Stimulated activated CD8-positive, alpha-beta memory T cell treated with anti-CD3 and anti-CD28 coated beads, Interleukin-15, amount 100 ng/mL, for 24 hours (primary cell): Measurements from ENCODE around the gene MXD1.
"Not testable (repeated sequence)": the region's sequence is repeated elsewhere in the genome, so short reads cannot be mapped to it uniquely, and the experiment has no call there.

Experiments
- DNase-seq: peaks from one replicate; pipeline ENCODE4 v3.0.0-alpha.2; 2020; ENCODE audit warnings: low read depth

The MXD1 gene

DNA sequence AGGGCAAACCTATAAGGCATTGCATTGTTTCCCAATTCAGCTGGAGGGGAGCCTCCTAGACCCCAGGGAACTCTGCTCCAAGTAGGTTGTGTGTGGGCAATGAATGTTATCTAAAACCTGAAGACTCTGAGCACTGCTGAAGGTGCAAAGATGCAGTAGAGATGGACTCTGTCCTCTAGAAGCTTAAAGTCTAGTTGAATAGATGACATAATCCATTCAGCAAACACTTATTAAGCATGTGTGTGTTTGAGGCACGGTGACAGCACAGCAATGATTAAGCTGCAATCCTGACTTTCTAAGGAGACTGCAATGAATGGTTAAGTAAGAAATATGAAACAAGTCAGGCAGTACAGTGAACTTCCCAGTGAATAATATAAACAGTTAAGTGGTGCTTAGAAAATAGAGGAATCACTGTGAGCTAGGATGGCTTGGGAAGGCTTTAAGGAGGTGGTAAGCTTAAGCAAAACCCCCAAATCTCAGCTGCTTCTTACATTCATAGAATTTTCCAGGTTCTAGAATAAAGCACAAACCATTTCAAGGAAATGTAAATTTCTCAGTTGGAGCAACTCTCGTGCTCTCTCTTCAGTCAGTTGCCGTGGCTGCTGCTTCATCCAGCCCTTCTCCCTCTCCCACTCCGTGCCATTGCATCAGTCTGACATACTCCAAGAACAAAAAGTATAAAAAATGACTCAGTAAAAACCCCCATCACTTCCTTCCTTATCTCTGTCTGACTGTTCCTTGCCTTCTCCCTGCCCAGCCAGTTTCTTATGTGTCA, 19.1 kb downstream of the MXD1 start:
- no peak for DNase-seq

DNA sequence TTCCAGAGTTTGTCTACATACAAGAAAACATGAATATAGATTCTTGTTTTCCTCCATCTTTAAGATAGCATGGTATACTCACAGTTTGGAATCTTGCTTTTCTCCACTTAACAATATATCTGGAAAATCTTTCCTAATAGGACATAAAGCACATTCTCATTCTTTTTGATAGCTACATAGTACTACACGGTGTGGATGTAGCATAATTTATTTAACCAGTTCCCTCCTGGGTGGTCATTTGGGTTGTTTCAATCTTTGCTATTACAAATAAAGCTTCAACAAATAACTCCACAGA, 19.7 kb downstream of the MXD1 start:
- DNase-seq = no peak

- DNase-seq = no peak
Measured at GRCh38 chr2:69935011-69935410, 20.1 kb downstream of the MXD1 start.

DNA sequence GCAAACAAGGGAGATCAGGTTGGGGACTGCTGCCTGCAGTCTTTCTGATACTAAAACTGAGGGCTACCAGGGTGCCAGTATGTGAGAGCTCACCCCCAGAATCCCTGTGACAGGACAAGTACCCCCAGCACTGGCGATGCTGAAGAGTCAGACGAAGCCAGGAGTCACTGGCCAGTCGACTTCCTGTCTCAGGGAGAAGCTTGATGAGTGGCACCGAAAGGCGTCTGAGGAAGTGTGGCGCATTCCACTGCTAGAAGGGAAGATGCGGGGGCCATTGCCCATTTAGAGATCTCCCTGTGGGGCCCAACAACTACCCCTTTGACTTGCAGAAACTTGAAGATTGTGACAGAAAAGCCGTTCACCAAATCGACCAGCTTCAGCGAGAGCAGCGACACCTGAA, 22.0 kb downstream of the MXD1 start:
- no peak for DNase-seq

DNA sequence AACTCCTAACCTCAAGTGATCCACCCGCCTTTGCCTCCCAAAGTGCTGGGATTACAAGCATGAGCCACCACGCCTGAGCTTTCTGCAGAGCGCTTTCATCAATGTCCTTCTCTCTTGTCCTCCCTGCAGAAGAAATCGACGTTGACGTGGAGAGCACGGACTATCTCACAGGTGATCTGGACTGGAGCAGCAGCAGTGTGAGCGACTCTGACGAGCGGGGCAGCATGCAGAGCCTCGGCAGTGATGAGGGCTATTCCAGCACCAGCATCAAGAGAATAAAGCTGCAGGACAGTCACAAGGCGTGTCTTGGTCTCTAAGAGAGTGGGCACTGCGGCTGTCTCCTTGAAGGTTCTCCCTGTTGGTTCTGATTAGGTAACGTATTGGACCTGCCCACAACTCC, 23.1 kb downstream of the MXD1 start:
- no peak for DNase-seq

GRCh38 chr2:69939722-69940121, 24.8 kb downstream of the MXD1 start:
- DNase-seq = no peak

GRCh38 chr2:69940691-69941090, 25.8 kb downstream of the MXD1 start:
- DNase-seq = no peak

GRCh38 chr2:69943000-69943842, 28.3 kb downstream of the MXD1 start:
- DNase-seq = no peak

GRCh38 chr2:69943843-69944525, 29.1 kb downstream of the MXD1 start:
- DNase-seq = no peak

DNA sequence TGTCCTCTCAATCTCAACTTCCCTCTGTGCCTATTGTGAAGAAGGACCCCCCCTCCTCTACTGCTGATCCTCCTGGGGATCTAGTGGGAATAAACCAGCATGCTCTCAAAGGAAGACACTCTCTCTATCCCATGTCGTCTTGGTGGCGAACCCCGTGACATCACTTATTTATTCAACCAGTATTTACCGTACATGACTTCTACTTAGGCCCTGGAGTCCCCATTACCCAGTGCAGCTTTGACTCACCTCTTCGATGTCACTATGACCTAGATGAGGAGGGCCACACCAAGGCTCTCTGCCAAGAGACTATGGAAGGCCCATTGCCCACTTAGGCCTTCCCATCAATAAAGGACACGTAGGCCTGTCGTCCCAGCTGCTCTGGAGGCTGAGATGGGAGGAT, 29.8 kb downstream of the MXD1 start:
- no peak for DNase-seq

DNA sequence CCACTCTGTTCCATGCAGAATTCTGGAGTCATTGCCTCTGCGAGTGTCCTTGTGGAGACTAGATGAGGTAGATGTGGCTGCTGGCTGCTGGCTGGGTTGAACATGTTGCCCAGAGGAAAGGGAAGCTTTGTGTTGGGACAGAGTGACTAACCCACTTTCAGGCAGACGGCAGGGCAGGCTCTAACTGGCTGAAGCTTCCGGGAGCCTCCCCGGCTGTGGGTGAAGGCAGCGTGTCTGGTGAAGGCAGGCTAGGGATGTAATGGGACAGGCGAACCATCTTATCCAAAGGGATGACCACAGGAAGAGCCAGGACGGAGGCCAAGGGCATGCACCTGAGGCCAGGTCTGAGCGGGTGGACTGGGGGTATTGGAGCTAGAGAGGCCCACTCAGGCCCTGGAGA, 30.5 kb downstream of the MXD1 start:
- DNase-seq = no peak

DNA sequence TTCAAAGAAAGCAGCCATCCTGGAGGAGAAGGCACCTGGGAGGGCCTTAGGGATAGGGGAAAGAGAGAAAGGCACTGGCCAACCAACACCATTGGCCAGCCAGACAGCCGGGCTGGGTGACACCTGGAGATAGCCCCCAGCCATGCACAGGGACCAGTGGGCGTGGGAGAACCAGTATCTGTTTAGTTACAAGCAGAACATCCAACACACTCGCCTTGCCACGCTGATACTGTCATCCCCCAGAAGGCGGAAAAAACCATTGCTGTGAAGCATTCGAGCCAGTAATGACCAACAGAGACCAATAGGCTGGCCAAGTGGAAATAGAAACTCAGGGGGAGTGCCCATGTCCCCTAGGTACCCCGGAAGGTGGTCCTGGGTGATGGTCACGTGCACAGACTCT, 31.0 kb downstream of the MXD1 start:
- no peak for DNase-seq

- no peak for DNase-seq
Measured at GRCh38 chr2:69946351-69947324, 31.7 kb downstream of the MXD1 start.

DNA sequence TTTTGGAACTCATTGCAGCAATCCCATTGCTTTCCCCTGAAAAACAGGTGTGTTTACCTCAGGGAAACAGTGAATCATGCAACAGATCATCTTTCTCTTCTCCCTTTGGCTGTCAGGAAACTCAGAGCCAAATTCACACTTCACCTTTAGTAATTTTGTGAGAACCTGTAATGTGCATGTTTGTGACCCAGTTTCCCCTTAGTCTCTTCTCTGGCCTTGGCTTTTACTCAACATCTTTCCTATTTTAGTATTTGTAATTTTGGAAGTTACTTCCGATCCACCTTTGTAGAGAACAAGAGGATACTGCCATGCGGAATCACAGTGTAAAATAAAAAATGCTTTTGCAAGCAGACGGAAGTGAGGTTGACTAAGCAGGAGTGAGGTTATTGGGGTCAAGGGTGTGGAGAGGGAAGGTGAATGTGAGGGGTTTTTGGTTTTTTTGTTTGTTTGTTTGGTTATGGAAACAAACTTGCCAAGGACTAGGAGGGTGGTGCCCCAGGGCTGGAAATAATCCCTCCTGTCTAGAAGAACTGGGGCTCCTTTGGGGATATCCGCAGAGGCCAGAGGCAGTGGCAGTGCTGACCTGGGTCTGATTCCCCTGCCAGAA, 32.5 kb downstream of the MXD1 start:
- DNase-seq = no peak

- no peak for DNase-seq
Measured at GRCh38 chr2:69948032-69948962, 33.4 kb downstream of the MXD1 start.

- no peak for DNase-seq
Measured at GRCh38 chr2:69948963-69949645, 34.2 kb downstream of the MXD1 start.

DNA sequence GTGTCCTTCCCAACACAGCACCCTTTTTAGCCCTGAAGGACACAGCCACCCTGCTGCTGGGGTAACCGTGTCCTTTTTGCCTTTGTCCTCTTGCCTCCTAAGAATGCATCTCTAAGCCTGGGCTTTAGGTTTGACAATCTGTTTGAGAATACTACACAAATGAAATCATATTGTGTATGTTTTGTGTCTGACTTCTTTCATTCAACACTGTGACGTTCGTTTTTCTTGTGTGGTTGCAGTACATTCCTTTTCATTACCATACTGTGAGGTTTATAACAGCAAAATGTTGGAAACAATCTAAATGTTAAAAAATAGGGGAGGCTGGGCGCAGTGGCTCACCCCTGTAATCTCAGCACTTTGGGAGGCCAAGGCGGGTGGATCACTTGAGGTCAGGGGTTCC, 35.3 kb downstream of the MXD1 start:
- no peak for DNase-seq

GRCh38 chr2:69950671-69951070, 35.8 kb downstream of the MXD1 start:
- DNase-seq = not testable (repeated sequence)

GRCh38 chr2:69952336-69953115, 37.6 kb downstream of the MXD1 start:
- DNase-seq = no peak
